IPS DF 6.9 (cell line): Measurements from ENCODE around the gene DUS1L.
A peak's percentile ranks its signal among the peaks of the same experiment; 100 is the strongest.

Experiments used
- DNase-seq: peaks from one replicate; pipeline ENCODE4 v3.0.0-alpha.2; 2013; ENCODE audit warnings: low read depth, low spot score
- H3K27ac ChIP-seq: one replicate; pipeline ENCODE4 v1.5.1; 2013; ENCODE audit warnings: low read length, control low read depth
- H3K27me3 ChIP-seq: 2 replicates; pipeline ENCODE4 v1.6.1; 2013; ENCODE audit warnings: mild to moderate bottlenecking, low read length; ENCODE audit not compliant: control insufficient read depth, insufficient read depth
- H3K36me3 ChIP-seq: 2 replicates; pipeline ENCODE4 v1.6.1; 2013; ENCODE audit warnings: low read length; ENCODE audit not compliant: control insufficient read depth, insufficient read depth
- H3K4me1 ChIP-seq: 2 replicates; pipeline ENCODE4 v1.6.1; 2013; ENCODE audit warnings: low read length; ENCODE audit not compliant: control insufficient read depth, insufficient read depth
- H3K4me3 ChIP-seq: 2 replicates; pipeline ENCODE4 v1.5.1; 2013; ENCODE audit warnings: mild to moderate bottlenecking, low read length
- H3K9me3 ChIP-seq: 2 replicates; pipeline ENCODE4 v1.6.1; 2013; ENCODE audit warnings: low read length, inconsistent platforms; ENCODE audit not compliant: control insufficient read depth, insufficient read depth
- WGBS: extraction: QIAGEN DNeasy Blood & Tissue Kit; methylation state at CpG from one replicate; pipeline ENCODE4 v1.1.7; 2013; ENCODE audit warnings: mixed read lengths, missing lambda C conversion rate; ENCODE audit not compliant: insufficient read length, insufficient coverage; 5-methylcytosine and 5-hydroxymethylcytosine counted together

Gene DUS1L

DNA sequence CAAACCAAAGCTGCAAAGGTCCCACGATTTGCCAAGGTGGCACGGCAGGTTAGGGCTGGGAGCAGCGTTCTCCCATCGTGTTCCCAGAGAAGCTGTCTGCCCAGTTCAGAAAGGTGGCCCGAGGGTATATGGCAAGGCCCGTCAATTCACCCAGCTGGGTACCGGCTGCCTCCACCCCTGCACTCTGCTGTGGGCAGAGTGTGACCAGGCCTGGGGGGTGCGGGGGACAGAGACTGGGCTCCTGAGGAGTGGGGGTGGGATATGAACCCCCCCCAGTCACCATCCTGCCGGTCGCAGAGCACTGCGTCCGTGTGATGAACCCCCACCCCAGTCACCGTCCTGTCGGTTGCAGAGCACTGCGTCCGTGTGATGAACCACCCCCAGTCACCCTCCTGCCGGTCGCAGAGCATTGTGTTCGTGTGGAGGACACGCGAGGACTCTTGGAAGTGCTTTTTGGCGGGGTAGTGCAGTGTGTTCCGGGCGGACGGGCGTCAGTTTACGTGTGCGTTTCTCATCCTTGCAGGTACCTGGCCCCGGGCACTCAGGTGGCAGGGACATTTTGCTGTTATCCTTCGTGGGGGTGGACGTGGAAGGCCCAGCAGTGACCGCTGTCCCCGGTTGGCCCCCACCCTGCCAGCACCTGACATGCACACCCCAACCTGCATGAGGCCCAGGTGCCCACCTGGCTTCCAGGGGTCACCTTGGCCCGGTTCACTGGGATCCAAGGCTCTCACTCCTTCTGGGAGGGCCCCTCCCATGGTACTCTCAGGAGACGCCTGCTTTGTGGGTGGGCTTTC is 35.1 kb upstream of the DUS1L start:
- no peak for DNase-seq
- Histone ChIP-seq H3K4me1 (peaks cover 24% of the 10 kb centered on the region), H3K4me3 (no peak overlapping the region), H3K36me3 (peaks cover 5% of the 10 kb centered on the region), H3K27me3 (no peaks in the 10 kb centered on the region), H3K9me3 (no peaks in the 10 kb centered on the region), H3K27ac (no peak overlapping the region)
- WGBS: no CpG with 5 or more reads among the region's 35 CpGs

DNA sequence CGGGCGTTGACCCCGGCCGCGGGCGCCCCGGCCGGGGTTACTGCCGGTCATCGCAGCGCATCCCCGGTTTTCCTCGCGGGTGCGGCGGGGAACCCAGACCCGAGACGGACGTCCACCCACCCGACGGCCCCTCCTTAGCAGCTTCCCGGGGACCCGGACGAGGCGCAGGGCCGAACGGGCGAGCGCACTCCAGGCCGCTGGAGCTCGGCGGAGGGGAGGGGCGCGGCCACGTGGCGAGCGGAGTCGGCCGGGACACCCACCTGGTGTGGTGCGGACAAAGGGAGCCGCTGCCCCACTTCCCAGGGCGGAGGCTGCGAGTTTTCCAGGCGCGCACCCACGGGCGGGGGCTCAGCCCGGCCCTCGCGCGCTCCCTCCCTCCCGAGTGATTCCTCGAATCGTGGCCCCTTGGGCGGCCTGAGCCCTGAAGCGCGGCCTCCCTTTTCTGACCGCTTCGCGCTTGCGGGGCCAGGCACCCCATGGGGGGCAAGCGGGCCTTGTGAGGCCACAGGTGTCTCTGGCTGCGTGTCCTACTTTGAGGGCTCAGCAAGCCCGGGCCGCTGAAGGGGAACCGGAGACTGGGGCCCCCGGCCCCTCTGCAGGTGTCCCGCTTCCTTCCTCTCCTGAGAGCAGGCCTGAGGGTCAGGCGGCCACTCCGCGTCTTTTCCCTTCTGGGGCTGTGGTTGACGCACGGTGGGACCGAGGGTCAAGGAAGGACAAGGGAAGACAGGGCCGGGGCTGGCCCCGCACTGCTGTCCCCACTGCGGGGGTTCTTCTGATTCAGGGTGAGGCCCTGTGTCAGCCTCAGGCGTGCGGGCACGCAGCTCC is 33.5 kb upstream of the DUS1L start:
- H3K27me3 ChIP-seq: no peaks in the 10 kb centered on the region
- peak overlapping the region; percentile 78 for H3K4me3 ChIP-seq
- H3K9me3 ChIP-seq: no peaks in the 10 kb centered on the region
- DNase-seq: no peak
- H3K36me3 ChIP-seq: peaks cover 16% of the 10 kb centered on the region
- H3K27ac ChIP-seq: no peak overlapping the region
- WGBS: no CpG with 5 or more reads among the region's 80 CpGs
- peaks cover 21% of the 10 kb centered on the region for H3K4me1 ChIP-seq

DNA sequence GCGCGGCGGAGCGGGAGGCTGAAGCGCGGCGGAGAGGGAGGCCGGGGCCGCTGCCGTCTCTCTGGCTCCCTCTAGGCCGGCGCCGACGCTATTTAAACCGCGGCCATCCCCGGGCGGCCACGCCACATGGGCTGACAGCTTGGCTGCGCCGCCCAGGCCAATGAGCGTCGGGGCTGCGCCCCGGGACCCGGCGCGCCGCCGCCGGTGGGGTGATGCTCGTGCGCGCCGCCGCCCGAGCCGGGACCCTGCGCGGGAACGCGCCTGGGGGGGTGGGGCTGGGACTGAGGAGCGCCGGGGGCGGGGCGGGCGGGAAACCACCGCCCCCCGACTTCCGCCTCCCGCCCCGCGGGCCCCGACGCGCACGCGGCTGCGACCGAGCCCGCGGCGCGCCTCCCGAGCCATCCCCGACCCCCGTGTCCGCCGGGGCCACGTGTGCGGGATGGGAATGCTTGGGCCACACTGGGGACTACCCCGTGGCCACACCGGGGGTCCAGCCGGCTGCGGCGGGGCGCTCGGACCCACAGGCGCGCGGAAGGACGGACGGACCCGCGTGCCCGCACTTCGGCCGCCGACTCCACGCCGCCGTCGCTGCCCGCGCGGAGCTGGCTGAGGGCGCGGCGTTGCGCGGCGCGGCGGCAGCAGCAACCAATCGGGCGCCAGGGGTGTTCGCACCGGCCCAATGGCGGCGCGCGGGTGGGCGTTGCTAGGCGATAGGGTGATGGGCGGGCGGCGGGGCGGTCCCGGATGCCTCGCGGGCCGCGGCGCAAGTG is 32.8 kb upstream of the DUS1L start, which contains the start of gene FASN:
TSS of gene FASN (minus strand) at position 68 of the 770 bp plus-strand sequence. CDS start 1,791 bp downstream, outside the sequence.
- Histone ChIP-seq H3K4me3 (peak within 1 kb of the TSS; percentile 78), H3K27me3 (no peaks in the 10 kb centered on the region), H3K27ac (no peak within 1 kb of the TSS), H3K9me3 (no peaks in the 10 kb centered on the region), H3K36me3 (peaks cover 24% of the 10 kb centered on the region), H3K4me1 (peaks cover 20% of the 10 kb centered on the region)
- no CpG with 5 or more reads among the region's 124 CpGs for WGBS
- peak; percentile 76 for DNase-seq

DNA sequence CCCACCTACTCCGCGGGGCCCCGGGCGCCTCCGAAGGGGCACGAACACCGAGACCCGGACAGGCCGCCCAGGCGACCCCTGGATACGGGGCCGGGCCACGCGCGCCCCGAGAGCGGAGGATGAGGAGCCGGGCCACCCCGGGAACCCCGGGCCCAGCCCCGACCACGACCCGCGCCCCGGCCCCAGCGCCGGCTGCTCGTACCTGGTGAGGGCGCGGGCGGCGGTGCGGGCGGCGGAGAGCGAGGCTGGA is 32.2 kb upstream of the DUS1L start:
- H3K4me3 ChIP-seq: peak overlapping the region; percentile 78
- WGBS: no CpG with 5 or more reads among the region's 36 CpGs
- peaks cover 29% of the 10 kb centered on the region for H3K36me3 ChIP-seq
- no peaks in the 10 kb centered on the region for H3K9me3 ChIP-seq
- no peaks in the 10 kb centered on the region for H3K27me3 ChIP-seq
- peaks cover 17% of the 10 kb centered on the region for H3K4me1 ChIP-seq
- DNase-seq: no peak
- no peak overlapping the region for H3K27ac ChIP-seq

DNA sequence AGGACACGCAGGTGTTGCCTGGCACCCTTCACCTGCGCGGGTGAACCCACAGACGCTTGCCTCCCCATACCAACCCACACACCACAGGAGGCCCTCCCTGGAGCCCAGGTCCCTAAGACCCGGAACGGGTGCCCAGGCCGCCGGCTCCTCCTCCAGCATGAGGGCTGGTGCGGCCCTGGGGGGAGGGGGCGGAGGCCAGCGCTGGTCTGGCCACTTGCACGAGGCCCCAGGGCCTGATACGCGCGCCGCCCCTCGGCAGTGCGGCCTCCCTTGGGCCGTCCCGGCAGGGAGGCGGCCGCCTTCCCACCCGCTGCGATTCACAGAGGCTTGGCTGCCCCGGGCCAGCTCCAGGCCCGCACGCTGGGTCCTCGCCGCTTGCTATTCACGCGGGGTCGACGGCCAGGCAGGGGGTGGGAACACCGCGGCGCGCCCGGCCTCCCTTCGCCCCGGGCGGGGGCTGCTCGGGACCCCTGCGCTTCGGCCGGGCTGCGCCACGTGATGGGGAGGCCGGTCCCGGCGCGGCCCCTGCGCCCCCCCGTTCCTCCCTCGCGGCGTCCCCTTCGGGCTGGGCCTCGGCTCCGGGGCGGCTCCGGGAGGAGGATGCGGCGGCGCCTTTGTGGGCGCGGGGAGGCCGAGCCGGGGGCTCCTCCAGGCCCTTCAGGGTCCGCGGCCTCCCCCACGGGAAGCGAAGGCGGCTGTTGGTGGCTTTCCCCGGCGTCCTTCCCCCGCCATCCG is 31.7 kb upstream of the DUS1L start:
- no peaks in the 10 kb centered on the region for H3K9me3 ChIP-seq
- DNase-seq: no peak
- peaks cover 34% of the 10 kb centered on the region for H3K36me3 ChIP-seq
- H3K4me3 ChIP-seq: peak overlapping the region; percentile 78
- WGBS: no CpG with 5 or more reads among the region's 77 CpGs
- H3K27me3 ChIP-seq: no peaks in the 10 kb centered on the region
- H3K4me1 ChIP-seq: peaks cover 16% of the 10 kb centered on the region
- no peak overlapping the region for H3K27ac ChIP-seq

DNA sequence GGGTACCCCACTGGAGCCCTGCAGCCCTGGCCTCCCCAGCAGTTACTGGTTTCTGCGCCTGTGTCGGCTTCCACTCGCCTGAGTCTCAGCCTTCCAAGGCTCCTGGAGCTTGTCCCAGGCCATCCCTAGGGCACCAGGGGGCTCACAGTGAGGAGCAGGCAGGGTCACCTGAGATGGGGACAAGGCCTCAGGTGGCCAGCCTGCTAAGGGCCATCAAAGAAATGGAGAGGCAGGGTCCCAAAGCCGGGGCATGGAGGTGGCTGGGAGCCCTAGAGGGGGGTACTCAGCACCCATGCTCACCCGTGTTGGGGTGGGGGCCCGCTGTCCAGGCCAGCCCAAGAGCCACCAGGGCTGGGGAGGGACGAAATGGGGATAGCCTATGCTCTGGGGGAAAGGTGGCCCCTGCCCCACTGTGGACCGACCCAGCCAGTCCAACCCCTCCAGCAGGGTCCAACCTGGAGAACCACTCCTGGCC is 31.1 kb upstream of the DUS1L start:
- H3K9me3 ChIP-seq: no peaks in the 10 kb centered on the region
- H3K4me3 ChIP-seq: peak overlapping the region; percentile 78
- no CpG with 5 or more reads among the region's 8 CpGs for WGBS
- peaks cover 40% of the 10 kb centered on the region for H3K36me3 ChIP-seq
- H3K4me1 ChIP-seq: peaks cover 16% of the 10 kb centered on the region
- H3K27me3 ChIP-seq: no peaks in the 10 kb centered on the region
- no peak overlapping the region for H3K27ac ChIP-seq
- no peak for DNase-seq

DNA sequence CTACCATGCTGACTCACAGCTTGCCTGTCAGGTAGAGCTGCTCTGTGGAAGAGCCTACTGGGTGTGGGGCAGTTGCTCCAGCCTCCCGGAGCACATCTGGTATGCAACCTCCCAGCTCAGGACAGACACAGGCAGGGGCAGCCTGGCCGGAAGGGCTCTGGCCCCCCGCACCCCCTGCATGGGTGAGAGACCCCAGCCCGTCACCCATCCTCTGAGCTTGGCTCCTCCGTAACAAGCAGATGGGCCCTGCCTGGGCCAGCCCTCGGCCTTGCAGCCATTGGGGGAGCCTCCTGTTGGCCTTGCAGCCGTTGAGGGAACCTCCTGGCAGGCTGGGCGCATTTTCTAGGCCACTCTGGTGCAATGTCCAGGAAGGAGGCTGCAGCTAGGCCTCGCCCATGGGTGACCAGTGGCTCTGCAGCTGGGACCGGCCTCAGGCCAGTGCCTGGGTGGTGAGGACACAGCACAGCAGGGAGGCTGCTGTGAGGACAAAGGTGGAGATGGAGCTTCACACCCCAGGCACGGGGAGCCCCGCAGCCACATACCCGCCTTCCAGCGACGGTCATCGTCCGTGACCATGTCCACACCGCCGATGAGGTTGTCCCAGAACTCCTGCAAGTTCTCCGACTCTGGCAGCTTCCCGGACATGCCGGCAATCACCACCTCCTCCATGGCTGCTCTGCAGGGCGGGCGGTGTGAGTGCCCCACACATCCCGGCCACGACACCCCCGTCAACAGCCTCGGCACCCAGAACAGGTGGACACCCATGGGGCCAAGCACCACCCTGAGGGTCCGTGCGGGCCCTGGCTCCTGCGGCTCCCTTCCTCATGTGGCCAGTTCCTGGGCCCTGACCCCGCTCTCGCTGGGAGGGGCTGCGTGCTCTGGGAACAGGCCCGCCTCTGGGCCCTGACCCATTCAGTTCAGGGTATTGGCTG is 30.4 kb upstream of the DUS1L start:
- Histone ChIP-seq H3K27me3 (no peaks in the 10 kb centered on the region), H3K4me3 (no peak overlapping the region; the same call in 1 of the 2 replicates)

DNA sequence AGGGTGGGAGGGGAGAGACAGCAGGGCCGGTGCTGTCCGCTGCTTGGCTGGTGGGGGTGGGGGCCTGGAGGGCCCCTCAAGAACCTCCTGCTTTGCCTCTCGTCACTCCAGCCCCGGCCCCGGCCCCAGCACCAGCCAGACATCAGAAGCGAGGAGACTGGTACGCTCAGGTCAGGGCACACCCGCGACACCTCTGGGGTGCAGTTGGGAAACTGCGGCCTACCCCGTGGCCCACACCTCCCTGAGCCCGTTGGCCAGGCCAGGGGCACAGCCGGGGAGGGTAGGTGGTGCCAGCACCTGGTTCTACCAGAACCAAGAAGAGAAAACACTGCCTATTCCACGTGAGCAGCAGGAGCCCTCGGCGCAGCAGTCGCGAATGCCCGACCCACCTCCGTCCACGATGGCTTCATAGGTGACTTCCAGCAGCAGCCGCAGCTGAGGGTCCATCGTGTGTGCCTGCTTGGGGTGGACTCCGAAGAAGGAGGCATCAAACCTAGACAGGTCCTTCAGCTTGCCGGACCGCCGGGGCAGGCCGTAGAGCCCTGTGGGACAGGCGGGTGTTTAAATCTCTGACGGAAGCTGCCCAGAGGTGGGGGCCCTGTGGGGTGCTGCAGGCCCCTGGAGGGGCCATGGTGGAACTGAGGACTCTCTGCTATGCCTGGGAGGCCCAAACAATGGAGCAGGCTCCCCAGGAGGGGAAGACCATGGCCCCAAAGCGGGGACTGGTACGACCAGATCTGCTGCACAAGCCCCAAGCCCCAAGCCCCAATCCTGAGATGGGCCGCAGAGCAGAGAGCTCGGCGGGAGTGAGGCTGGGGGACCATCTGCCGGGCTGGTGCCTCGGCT is 29.6 kb upstream of the DUS1L start:
- H3K27ac ChIP-seq: no peak overlapping the region
- peaks cover 55% of the 10 kb centered on the region for H3K36me3 ChIP-seq

More for the DNA sequence above, 30.4 kb upstream of the DUS1L start:
- no peak for DNase-seq
- no CpG with 5 or more reads among the region's 35 CpGs for WGBS
- H3K36me3 ChIP-seq: peaks cover 47% of the 10 kb centered on the region
- no peaks in the 10 kb centered on the region for H3K9me3 ChIP-seq
- H3K4me1 ChIP-seq: peaks cover 16% of the 10 kb centered on the region
- H3K27ac ChIP-seq: no peak overlapping the region

More for the DNA sequence above, 29.6 kb upstream of the DUS1L start:
- WGBS: no CpG with 5 or more reads among the region's 37 CpGs
- Histone ChIP-seq H3K4me1 (peaks cover 11% of the 10 kb centered on the region), H3K9me3 (no peaks in the 10 kb centered on the region), H3K4me3 (no peak overlapping the region), H3K27me3 (no peaks in the 10 kb centered on the region)
- no peak for DNase-seq
